Testis (tissue), 3 donors: ENCODE results near the gene BEX1. TPM values are rescaled to one million over a fixed set of nuclear protein-coding genes. Genes with fewer than 3 reads are reported as not detected.

Experiments
- DNase-seq: peaks from one replicate; pipeline ENCODE4 v3.0.0-alpha.2; 2019
- H3K27ac ChIP-seq, 2 donors: fragments of 200-600 bp; sonication (generic); one replicate each; pipeline ENCODE4 v1.5.1; 2019
- H3K27me3 ChIP-seq: fragments of 200-600 bp; sonication (generic); one replicate; pipeline ENCODE4 v1.5.1; 2019
- H3K36me3 ChIP-seq: fragments of 200-600 bp; sonication (generic); one replicate; pipeline ENCODE4 v1.5.1; 2017; ENCODE audit warnings: low read depth; ENCODE audit errors: missing control alignments
- H3K4me1 ChIP-seq: fragments of 200-600 bp; sonication (generic); one replicate; pipeline ENCODE4 v1.5.1; 2019
- H3K4me3 ChIP-seq, 2 donors: fragments of 200-600 bp; sonication (generic); one replicate each; pipeline ENCODE4 v1.5.1; 2017 to 2019
- H3K9me3 ChIP-seq: fragments of 200-600 bp; sonication (generic); one replicate; pipeline ENCODE4 v1.5.1; 2017
- CTCF ChIP-seq, 3 experiments: fragments of 450-650 bp in 2 of 3; fragments of 200-600 bp in 1 of 3; sonication (generic) in 1 of 3; IDR thresholded peaks; one replicate each; pipeline ENCODE4 v1.5.1; 2016 to 2019; ENCODE audit warnings: antibody characterized with exemption in 3 of 3, mild to moderate bottlenecking in 2 of 3, moderate library complexity in 1 of 3
- POLR2A ChIP-seq: fragments of 450-650 bp; IDR thresholded peaks from one replicate; pipeline ENCODE4 v1.6.1; 2017; ENCODE audit warnings: antibody characterized with exemption, mild to moderate bottlenecking, moderate library complexity
- WGBS, 2 donors: methylation state at CpG; one replicate each; pipeline ENCODE4 v1.1.5; 2018; 5-methylcytosine and 5-hydroxymethylcytosine counted together
- intact Hi-C: fragments of 100-400 bp; cut with DNase I; formaldehyde crosslinking; loops from one replicate; pipeline ENCODE4 v1.15.1; 2023; ENCODE audit warnings: low total_unique reads
- polyA plus RNA-seq: library from polyadenylated mRNA; stranded (reverse); fragments of 350-450 nt; fragmentation: Illumina TruSeq; extraction: RNeasy Lipid Tissue Mini Kit (QIAGEN cat#74804); gene quantifications from one replicate; pipeline ENCODE4 v1.2.3, GENCODE V29; 2014; ENCODE audit warnings: low read depth, low replicate concordance; ENCODE audit not compliant: insufficient read depth
- total RNA-seq, 2 donors: library from RNA; depleted of rRNA; stranded (reverse); fragments of >200 nt; gene quantifications; one replicate each; pipeline ENCODE4 v1.2.3, GENCODE V29; 2016

BEX1 gene
- total and polyA plus RNA-seq, 3 donors from 2014 or later = 174 to 344 (median 233) TPM

- WGBS, 2 donors = 88 to 89% methylated on average over 3 of the region's 3 CpGs
Observed at GRCh38 chrX:103012945-103013344, 51.0 kb downstream of the BEX1 start.

More at GRCh38 chrX:103012945-103013344, 51.0 kb downstream of the BEX1 start:
- intact Hi-C loops = no loop called here
- Histone ChIP-seq H3K27me3 (no peaks in the 10 kb centered on the region), H3K36me3 (no peaks in the 10 kb centered on the region), H3K27ac (no peak overlapping the region), H3K4me1 (no peaks in the 10 kb centered on the region), H3K4me3 (no peak overlapping the region), H3K9me3 (no peaks in the 10 kb centered on the region)
- TF ChIP-seq CTCF (IDR thresholded peaks at IDR 0.05) = no peak
- TF ChIP-seq POLR2A = no peak
- no peak for DNase-seq

Other genes with a start within 250 kb of the BEX1 start
- gene RAB40AL, start 126.9 kb downstream of the BEX1 start, total RNA-seq = 1 to 10 TPM; 3.8 to 4.3 TPM
- gene RAB40AL, start 126.9 kb downstream of the BEX1 start, polyA plus RNA-seq = not detected
- 100 to 1,000 TPM; 656 to 668 TPM for gene NXF3, start 29.0 kb upstream of the BEX1 start, total RNA-seq
- gene NXF3, start 29.0 kb upstream of the BEX1 start, polyA plus RNA-seq = 119 TPM
- 100 to 1,000 TPM; 104 to 125 TPM for gene BEX4, start 150.9 kb upstream of the BEX1 start, total RNA-seq
- 90.7 TPM for gene BEX4, start 150.9 kb upstream of the BEX1 start, polyA plus RNA-seq
- gene TCEAL8, start 191.0 kb upstream of the BEX1 start, total RNA-seq = 10 to 100 TPM; 76.5 to 91.1 TPM
- 83.1 TPM for gene TCEAL8, start 191.0 kb upstream of the BEX1 start, polyA plus RNA-seq
- gene TCEAL5, start 212.6 kb upstream of the BEX1 start, total RNA-seq = 100 to 1,000 TPM in 1 of 2 donors, 10 to 100 TPM in 1; 89.1 to 103 TPM
- 77.5 TPM for gene TCEAL5, start 212.6 kb upstream of the BEX1 start, polyA plus RNA-seq
- gene BEX2, start 246.8 kb upstream of the BEX1 start, total RNA-seq = 100 to 1,000 TPM in 1 of 2 donors, 10 to 100 TPM in 1; 88.9 to 116 TPM
- 82.7 TPM for gene BEX2, start 246.8 kb upstream of the BEX1 start, polyA plus RNA-seq